ENCODE results near the gene NOA1.

Gene NOA1

DNA sequence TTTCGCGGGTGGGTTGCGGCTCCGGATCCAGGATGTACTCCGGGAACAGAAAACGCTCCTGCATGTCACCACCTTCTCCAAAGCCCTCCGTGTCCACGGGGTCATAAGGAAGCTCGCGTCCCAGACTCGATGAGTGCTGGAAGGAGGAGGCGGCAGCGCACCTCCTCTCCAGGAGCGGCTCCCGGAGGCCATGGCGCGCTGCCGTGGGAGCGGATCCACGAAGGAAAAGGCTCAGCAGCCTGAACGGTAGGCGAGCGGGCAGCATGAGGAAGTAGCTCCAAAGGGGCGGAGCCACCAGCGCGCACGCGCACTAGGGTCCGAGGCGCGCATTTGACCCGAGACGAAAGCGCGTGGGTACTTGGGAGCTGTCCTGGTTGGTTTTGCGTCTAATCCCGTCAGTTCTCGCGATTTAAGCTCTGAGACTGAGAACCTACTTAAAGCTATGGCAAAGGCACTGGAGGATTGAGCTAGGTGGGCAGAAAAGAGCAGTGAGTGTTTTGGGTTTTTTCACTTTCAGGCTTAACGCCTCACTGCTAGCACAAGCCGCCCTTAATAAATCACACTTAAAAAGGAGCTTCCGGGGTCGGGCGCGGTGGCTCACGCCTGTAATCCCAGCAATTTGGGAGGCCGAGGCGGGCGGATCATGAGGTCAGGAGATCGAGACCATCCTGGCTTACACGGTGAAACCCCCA, at the start of gene NOA1:
NOA1 (minus strand) TSS at position 286 of the 692 bp plus-strand sequence; CDS start at position 265, 21 bp downstream.
- TF ChIP-seq, protein P1, sequence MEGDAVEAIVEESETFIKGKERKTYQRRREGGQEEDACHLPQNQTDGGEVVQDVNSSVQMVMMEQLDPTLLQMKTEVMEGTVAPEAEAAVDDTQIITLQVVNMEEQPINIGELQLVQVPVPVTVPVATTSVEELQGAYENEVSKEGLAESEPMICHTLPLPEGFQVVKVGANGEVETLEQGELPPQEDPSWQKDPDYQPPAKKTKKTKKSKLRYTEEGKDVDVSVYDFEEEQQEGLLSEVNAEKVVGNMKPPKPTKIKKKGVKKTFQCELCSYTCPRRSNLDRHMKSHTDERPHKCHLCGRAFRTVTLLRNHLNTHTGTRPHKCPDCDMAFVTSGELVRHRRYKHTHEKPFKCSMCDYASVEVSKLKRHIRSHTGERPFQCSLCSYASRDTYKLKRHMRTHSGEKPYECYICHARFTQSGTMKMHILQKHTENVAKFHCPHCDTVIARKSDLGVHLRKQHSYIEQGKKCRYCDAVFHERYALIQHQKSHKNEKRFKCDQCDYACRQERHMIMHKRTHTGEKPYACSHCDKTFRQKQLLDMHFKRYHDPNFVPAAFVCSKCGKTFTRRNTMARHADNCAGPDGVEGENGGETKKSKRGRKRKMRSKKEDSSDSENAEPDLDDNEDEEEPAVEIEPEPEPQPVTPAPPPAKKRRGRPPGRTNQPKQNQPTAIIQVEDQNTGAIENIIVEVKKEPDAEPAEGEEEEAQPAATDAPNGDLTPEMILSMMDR (IDR thresholded peaks at IDR 0.05; ENCODE audit: low read depth, low read length), result no peak
- H3K4me3 ChIP-seq (replicated peaks in 1 of 2; ENCODE audit: low read depth in 2 of 2, low read length in 2 of 2), result peak within 1 kb of the TSS; percentile 95 to 96
- DNase-seq (ENCODE audit: low read depth in 2 of 2), result peak; percentile 99 to 100

DNA sequence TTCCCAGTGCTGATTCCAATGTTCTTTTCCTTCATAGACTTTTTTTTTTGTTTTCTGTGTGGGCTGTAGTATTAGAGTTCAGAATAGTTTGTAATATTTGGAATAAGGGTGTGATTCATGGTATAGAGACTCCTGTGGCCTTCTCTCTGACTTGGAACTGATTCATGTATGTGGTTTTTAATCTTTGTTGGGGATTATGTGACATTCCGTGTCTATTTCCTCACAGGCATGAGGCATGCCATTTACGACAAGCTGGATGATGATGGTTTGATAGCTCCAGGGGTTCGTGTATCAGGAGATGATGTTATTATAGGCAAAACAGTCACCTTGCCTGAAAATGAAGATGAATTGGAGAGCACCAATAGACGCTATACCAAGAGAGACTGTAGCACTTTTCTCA, 45.7 kb upstream of the NOA1 start:
- peak; percentile 76 to 93 for DNase-seq (ENCODE audit: low read depth in 2 of 2)
- TF ChIP-seq, protein P1 (IDR thresholded peaks at IDR 0.05; ENCODE audit: low read depth, low read length), result no peak
- no peak overlapping the region for H3K4me3 ChIP-seq (replicated peaks in 1 of 2; ENCODE audit: low read depth in 2 of 2, low read length in 2 of 2)

DNA sequence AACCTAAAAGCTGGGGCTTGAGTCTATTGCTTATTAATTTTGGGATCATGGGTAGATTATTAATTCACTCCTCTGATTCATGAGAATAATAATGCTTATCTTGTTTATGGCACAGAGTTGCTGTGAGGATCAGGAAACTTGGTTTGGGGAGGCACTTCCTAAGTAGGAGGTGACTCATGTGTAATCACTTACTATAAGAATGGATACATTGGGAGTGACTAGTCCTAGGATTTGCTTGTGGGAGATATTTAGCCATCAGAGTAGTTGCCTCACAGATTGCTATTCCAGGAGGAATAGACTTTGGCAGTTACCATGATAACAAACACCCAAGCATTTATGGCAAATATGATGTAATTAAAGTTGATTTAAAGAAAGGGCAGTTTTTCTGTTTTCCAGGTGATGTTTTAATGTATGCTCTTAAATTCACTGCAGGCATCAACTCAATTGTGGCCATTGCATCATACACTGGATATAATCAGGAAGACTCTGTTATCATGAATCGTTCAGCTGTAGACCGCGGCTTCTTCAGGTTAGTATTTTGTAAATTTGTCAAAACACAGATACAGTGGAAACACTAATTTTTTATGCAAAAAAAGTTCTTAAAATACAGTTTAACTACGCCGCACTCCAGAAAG, 43.2 kb upstream of the NOA1 start:
- TF ChIP-seq, protein P1 (IDR thresholded peaks at IDR 0.05; ENCODE audit: low read depth, low read length), result no peak
- DNase-seq (ENCODE audit: low read depth in 2 of 2), result peak; percentile 86 to 91
- H3K4me3 ChIP-seq (replicated peaks in 1 of 2; ENCODE audit: low read depth in 2 of 2, low read length in 2 of 2), result no peak overlapping the region

DNA sequence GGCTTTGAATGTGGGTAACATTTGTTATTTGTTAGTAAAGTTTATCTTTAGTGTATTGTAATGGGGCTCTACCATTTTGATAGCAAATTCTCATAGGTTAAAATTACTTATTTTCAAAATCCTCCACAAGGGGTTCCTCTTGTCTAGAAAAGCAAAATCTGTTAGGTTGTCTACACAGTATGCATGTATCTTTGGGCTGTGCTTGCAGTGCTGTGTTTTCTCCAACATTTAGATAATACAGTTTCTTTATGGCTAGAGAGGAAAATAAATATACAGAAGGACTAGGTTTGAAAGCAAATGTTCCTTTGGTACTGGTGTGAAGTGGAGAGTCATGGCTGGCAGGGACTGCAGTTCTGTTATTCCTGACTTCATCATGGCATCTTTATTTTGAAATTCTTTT, 41.6 kb upstream of the NOA1 start:
- TF ChIP-seq, protein P1 (IDR thresholded peaks at IDR 0.05; ENCODE audit: low read depth, low read length), result no peak

DNA sequence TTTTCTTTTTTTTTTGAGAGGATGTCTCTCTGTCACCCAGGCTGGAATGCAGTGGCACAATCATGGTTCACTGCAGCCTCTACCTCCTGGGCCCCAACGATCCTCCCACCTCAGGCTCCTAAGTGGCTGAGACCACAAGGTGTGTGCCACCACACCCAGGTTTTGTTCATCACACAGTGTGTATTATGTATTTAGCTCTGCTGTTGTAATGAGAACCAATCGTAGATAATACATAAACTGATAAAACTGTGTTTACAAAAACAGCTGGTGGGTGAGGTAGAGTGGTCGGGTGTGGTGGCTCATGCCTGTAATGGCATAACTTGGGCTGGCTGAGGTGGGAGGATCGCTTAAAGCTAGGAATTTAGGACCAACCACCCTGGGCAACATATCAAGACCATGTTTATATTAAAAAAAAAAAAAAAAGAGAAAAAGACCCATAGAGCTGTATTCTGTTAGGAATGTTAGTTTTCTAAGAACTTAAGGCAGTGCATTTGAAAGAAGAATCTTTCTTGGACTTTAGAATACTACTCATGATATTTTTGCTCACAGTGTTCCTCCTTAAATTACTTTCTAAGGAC, 36.2 kb upstream of the NOA1 start:
- no peak overlapping the region for H3K4me3 ChIP-seq (replicated peaks in 1 of 2; ENCODE audit: low read depth in 2 of 2, low read length in 2 of 2)
- DNase-seq (ENCODE audit: low read depth in 2 of 2), result no peak
- TF ChIP-seq, protein P1 (IDR thresholded peaks at IDR 0.05; ENCODE audit: low read depth, low read length), result no peak

More for the DNA sequence above, 41.6 kb upstream of the NOA1 start:
- DNase-seq (ENCODE audit: low read depth in 2 of 2), result peak; percentile 42 to 52
- H3K4me3 ChIP-seq (replicated peaks in 1 of 2; ENCODE audit: low read depth in 2 of 2, low read length in 2 of 2), result no peak overlapping the region

DNA sequence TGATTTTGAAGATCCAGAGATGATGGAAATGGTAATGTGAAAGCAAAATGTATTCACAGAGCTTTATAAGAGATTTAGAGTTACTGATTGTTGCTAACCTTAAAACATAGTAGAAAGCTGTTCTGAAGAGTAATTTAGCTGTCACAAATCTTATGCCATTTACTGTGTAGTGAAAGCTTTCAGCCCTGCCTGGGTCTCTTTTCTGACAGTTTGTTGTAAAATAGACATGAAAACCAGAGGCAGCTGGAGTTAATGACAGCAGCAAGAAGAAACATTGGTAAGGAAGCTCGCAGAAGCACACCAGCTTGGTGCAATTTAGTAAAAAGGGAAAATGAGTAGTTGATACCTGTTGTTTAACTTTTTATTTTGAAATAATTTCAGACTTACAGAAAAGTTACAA, 22.3 kb upstream of the NOA1 start:
- no peak for DNase-seq (ENCODE audit: low read depth in 2 of 2)
- TF ChIP-seq, protein P1 (IDR thresholded peaks at IDR 0.05; ENCODE audit: low read depth, low read length), result no peak
- no peak overlapping the region for H3K4me3 ChIP-seq (replicated peaks in 1 of 2; ENCODE audit: low read depth in 2 of 2, low read length in 2 of 2)

All from cardiac fibroblast (primary cell).